DMS153 treated with DMSO at 0.1 percent for 48 hours (cell line): ENCODE data around the gene BTLA.
"Not testable (repeated sequence)": the region's sequence is repeated elsewhere in the genome, so short reads cannot be mapped to it uniquely, and the experiment has no call there.

ENCODE experiments used
- DNase-seq: peaks from one replicate; lab custom pipeline; 2025; ENCODE audit not compliant: unreplicated experiment; lab: John Stamatoyannopoulos, UW

Gene BTLA

DNA sequence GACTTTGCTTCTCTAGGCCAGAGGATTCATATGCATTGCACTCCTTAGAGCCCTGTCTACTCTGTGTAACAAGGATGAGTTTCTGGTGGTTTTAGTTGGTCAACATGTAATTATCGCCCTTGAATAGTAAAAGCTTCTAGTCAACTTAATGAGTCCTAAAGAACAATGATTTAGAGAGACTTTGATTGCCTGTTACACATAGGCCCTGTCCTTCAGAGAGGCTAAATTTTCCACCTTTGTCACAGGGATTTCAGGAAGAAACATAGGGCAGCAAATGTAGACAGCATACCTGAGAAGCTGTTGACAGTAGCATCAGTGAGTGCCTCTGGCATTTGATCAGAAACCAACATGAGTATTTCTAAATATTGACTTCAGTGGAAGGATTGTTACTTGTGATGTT is 7.1 kb downstream of the BTLA start:
- DNase-seq: no peak

DNA sequence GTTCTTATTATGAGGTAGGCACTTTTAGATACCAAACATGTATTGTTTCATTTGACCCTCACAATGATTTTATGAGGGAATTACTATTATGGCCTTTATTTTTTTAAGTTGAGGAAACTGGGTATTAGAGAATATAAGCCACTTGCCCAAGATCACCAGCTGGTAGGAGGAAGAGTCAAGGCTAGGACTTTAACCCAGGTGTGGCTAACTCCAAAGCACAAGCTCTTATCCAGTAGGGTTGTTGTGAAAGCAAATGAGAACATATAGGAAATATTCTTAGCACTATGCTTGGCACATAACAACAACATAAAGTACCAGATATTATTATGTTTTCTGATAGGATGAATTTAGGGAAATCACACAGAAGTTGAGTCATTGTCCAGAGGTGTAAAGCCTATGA is 7.9 kb downstream of the BTLA start:
- no peak for DNase-seq

DNA sequence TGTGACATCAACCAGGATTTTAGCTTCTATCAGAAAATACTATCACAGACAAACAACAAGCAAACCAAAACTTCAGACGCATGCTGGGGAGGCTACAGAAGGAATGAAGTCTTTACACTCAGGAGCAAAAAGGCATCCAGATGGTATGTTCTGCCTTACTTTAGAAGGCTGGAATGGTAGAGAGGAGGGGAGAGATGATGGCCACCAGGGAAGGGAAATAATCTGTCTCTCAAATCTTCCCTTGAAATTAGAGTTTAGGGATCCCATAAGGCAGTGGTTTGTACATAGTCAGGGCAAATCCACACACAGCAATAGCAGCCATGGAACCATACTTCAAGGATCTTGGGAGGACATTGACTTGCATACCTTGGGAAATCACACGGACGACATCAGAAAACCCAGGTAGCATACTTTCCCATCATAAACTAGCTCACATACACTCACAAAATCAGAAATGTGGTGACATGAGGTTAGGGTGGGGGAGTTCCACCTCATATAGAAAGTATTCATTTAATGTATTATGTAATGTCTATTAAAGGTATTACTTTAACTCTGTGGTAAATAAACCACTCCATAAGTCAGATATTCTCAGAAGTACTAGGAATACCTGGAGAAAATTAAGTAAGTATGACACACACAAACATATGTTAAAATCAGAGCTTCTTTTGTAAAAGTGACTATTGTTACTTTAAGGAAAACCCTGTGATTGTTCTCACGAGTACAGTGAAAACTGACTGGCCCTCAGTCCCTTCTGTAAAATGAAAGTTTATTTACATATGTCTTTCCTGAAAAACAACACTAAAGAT is 9.4 kb downstream of the BTLA start:
- no peak for DNase-seq

DNA sequence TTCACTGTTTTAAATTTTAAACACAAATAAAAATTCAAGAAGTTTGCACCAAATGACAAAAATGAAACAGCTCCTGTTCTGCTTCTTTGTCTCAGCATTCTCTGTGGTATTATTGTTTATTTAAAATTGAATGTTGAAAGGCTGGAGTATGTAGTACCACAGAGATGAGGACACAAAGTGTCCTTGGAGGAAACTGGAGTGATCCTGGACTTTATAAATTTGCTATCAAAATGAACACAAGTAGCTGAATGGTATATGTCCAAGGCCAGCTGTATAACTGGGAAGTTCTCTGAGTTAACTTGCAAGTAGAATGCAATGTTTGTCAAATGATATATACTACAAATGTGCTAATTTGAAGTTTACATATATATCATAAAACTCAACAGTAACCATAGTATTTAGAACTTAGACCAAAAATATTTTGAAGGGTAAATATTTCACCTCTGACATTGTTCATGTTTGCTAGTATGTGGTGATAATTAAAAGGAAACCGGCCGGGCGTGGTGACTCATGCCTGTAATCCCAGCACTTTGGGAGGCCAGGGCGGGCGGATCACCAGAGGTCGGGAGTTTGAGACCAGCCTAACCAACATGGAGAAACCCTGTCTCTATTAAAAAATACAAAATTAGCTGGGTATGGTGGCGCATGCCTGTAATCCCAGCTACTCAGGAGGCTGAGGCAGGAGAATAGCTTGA is 12.3 kb downstream of the BTLA start:
- no peak for DNase-seq

DNA sequence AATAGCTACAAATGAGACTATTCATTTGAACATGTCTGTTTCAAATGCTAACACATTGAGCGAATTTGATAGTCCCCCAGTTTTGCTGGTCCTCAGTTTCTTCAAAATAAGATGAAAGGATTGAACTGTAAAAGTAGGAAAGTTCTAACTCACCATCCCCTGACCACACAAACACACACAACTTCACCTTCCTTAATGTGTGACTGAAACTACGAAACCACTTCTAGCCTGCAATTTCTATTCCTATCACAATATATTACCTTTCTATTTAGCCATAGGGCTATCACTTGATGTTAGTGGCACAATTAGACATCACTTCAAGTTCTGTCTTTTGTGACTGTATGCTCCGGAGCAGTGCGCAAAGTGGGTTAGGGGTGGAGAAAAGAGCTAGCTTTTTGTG is 14.9 kb downstream of the BTLA start:
- no peak for DNase-seq

DNA sequence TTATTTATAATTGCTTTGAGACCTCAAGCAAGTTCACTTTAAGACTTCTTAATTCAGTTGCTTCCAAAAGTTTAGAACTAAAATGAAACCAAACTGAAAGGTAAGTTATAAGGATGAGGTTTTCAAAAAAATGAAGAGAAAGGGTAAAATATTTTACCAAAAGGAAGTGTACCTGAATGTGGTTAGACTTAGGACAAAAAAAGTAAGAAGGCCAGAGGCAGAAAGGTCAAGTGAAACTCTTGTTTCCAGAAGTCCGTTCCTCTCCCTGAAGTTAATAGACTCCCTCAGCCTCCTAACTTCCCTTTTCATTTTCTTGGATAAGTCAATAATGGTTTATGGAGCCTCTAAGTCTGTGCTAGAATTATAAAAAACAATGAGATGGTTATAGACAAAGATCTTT is 16.6 kb downstream of the BTLA start:
- DNase-seq: no peak

DNA sequence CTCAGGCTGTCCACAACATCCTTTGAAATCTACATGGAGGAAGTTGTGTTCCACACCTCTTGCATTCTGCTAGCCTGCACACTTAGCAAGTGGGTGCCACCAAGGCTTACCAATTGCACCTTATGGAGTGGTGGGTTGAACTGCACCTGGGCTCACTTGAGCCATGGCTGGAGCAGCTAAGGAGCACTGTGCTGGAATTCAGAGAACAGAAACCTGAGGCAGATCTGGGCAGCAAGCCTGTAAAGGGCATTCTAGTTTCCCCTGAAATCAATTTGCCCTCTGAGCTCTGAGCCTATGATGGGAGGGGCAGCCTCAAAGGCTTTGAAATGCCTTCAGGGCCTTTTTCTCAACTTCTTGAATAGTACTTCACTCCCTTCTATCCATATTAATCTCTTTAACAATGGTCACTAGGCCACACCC is 18.0 kb downstream of the BTLA start:
- DNase-seq: no peak

DNA sequence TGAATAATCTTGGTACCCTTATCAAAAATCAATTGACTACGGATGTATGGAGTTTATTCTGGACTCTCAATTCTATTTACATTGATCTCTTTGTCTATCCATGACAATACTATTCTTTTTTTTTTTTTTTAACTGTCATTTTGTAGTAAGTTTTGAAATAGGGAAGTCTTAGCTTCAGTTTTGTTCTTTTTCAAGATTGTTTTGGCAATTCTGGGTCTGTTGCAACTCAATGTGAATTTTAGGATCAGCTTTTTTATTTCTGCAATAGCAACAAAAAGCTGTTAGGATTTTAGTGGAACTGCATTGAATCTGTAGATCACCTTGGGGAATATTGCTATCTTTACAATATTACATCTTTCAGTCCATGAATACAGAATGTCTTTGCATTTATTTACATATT is 21.4 kb downstream of the BTLA start:
- DNase-seq: no peak

DNA sequence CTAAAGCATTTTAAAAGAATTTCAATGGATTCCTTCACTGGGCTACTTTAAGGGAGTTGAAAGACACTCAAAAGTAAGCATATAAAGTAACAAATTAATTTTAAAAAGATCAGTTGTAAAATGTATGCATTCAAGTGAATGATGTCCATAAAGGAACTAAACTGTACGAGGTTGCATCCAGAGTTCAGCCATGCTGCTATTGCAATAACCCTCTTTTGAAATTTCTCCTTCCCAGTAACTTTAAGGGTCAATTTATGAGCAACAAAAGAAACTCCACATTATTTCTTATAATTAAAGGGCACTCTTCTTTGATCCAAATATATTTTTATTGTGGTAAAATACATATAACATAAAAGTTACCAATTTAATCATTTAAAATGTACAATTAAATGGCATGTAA is 22.9 kb downstream of the BTLA start:
- DNase-seq: no peak

DNA sequence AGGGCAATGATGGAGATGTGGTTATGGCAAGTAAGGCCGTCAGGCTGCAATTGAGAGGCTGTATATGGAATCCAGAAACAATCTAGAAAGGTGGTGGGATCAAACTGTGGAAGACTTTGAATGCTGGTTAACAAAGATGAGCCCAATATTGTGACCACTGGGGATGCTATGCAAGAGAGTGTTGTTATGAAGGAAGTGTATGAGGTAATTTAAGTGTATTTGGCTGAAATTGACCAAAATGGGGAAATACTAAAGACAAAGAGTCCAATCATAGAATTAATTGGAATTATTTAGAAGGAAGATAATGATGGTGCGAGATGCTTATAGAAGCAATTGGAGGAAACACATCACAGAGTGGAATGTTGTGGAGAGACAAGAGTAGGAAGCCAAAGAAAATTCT is 24.5 kb downstream of the BTLA start:
- DNase-seq: no peak

DNA sequence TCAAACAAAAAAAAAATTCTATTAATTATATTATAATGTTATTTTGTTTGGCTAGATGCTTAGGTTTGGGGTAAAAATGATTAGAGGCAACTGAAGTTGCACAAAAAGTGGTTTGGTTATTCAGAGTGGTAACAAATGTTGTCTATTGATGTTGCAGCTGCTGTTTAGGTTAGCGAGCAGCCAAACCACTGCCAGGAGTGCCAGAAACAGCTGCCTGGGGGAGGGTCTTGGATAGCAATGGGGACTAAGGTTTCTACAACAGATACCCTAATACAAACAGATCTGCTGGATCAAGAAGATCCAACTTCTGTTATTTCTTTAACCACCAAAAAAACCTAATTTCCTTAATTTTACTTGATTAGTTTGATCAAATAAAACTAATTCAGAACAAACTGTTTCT is 26.6 kb downstream of the BTLA start:
- no peak for DNase-seq

DNA sequence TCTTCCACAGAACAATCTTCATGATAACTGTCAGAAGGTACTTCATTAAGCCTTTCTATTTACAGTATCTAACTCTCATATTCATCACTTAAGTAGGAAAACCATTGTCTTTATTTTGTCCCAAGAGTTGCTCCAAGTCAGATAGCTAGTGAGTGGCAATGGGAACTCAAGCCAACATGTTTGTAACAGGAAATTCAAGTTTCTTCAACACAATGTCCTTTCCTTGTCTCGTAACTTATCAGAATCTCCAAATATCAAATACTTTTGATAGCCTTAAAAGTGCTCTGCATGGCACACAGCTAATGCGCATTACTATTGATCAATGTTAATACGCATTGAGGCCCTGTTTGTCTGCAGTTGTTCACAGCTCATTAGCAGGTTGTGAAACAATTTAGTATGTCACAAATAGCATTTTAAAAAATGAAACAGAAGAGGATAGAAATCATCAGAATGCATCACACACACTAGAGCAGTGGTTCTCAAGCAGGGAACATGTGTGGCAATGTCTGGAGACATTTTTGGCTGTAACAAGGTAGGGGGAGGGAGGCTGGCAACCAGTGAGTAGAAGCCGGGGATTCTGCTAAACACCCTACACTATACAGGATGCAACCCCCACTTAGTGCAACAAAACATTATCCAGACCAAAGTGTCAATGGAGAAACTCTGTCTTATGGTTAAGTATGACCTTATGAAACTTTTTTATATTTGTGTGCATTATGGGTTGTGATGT is 27.5 kb downstream of the BTLA start:
- DNase-seq: no peak

DNA sequence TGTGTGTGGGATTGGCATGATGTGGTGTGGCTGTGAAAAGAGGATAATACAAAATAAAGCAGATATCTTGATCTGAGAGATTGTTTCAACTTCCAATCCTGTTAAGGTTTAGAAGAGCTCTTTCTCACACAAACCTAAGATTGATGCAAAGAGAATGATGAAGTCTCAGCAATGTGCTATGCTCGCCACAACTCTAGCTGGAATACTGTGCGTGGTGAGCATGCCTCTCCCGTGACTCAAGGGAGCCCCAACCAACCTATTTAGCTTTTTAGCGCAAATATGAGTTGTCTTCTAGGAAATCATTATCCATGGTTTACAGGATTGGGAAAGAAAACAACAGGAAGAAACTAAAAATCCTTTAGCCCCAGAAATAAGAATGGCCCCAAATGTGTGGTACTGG is 28.5 kb downstream of the BTLA start:
- DNase-seq: no peak

DNA sequence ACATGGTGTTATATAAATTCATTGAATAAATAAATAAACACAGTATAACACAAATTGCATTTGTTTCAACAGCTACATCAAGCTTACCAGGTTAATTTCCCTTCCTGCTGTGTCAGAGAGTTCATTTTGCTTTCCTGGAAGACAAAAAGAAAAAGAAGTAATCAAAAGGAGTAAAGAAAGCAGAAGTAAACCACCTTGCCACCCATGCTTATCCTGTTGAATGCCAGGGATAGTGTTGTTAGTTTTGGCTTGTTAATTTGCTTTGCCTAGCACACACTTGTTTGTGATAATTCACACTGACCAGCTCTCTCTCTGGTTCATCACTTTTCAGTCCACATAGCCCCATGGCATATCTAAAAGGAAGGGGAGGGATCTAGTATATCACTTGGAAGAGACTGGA is 29.6 kb downstream of the BTLA start:
- DNase-seq: no peak

DNA sequence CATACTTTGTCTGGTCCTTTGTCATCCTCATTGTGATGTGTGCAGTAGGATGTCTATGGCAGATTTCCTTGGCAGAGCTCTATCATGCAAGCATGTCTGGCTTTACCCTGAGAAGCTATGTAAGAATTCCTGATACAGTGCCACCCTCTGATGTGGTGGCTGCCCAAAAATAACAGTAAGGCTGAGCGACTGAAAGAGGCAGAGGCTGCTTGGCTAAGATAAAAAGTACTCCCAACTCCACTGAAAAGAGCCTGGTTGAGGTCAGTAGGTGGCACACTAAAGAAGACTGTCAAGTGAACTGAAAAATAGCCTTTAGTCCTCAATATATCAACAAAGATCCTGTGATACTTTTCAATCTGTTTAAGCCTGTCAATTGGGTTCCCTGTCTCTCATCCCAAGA is 31.7 kb downstream of the BTLA start:
- no peak for DNase-seq

DNA sequence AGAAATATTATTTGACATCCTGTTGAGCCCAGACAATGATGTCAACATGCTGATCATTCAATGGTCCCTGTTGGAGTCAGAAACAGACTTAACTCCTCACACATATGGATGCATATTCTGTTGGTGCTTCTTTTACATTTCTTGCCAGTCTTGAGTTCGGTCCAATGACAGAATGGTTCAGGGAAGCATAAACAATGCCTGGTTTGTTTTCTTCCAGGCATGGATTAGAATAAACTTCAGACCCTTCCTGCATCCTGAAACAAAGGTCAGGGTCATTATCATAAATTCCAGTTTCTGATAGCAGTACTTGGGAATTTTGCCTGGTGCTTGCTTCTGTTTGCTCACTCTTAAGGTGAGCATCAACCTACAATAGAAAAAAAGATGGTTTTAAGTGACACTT is 33.3 kb downstream of the BTLA start:
- no peak for DNase-seq

DNA sequence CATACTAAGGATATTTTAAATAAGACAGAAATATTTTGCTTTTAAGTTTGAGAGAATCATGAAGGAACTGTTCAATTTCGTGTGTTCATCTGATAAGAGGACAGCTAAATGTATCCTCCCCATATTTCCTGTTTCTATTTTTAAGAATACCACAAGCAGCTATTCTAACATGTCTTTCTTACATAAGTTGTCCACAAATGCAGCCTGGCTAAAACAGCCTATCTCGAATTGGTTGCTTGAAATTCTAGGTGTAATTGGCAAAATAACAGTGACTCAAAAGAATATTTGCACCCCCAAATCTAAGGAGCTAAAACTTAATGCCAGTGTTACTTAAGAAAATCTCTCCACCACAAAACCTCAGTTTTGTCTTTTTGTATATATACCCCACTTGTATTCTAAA is 35.0 kb downstream of the BTLA start:
- no peak for DNase-seq

DNA sequence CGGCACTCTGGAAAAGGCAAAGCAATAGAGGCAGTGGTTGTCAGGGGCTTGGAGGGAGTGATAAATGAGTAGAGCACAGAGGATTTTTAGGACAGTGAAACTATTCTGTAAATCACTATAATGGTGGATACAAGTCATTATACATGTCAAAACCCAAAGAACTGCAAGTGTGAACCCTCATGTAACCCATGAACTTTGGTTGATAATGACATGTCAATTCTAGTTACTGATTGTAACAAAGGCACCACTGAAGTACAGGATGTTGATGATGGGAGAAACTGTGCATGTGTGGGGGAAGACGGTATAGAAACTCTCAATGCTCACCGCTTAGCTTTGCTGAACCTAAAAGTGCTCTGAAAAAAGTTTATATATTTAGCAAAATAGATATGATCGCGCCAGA is 36.0 kb downstream of the BTLA start:
- DNase-seq: no peak

DNA sequence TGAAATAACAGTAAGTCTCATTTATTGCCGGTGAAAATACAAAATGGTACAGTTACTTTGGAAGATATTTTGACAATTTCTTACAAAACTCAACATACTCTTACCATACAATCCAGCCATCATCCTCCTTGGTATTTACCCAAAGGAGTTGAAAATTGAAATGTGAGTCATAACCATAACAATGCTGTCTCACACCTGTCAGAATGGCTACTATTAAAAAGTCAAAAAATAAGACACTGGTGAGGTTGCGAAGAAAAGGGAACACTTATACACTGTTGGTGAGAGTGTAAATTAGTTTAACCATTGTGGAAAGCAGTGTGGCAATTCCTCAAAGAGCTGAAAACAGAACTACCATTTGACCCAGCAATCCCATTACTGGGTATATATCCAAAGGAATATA is 37.5 kb downstream of the BTLA start:
- DNase-seq: not testable (repeated sequence)

DNA sequence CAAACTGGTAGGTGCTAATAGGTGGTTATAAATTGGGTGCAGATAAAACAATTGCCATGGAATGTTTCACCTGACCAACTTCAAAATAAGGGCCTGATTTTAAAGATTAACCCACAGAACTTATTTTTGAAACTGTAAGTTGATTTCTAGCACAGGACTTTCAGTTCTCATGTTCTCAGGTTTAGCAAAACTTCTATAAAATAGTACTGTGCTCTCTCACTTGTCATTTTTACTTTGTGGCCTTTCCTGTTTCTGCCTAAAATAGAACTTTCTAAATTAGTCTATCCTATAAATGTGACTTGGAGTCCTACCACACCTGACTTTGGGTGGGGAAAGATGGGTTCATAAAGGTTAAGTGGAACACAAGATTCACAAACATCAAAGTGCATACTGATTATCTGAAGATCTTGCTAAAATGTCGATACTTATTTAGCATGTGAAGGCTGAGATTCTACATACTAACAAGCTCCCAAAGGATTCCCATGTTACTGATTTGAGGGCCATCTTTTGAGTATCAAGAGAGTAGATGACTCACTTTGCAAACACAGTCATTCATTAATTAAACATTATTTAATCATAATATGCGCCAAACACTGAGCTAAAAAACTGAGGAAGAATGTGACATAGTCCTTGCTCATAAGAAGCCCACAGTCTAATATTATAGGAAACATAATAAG is 38.6 kb downstream of the BTLA start:
- DNase-seq: no peak

DNA sequence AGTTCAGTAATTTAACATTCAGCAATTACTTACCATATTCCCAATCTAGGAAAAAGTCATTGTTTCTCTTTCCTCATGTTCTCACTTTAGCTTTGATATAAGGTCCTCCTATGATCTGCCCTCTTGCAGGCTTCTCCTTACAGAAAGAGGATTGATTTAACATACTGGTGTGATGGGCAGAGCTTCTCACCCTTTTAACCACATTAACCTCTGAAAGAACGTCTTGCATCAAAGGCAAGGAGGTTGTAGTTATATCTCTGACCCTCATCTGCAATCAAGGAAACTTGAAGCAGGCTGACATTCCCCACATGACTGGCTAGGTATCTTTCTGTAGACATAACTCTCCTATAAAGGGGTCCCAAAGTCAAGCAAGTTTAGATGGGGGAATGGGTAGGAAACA is 39.5 kb downstream of the BTLA start:
- no peak for DNase-seq

DNA sequence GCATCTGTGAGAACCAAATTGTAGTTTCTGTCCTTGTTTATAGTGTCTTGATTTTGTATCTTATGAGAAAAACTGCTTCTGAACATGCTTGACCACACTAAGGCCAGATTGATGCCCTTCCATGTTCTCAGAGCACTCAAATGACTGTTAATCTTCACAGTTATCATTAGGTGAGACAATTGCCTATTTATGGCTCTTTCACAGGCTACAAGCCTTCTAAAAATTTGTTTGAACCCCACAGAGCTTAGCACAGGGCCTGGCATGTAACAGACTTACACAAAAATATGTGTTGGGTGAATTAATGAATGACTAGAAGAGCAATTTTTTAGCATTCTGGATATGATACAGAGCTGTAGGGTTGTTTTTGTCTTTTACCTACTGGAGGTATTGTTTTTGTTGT is 43.1 kb downstream of the BTLA start:
- no peak for DNase-seq
